ENCODE results near the gene COPS7A.

- TF ChIP-seq EZH2 (IDR thresholded peaks at IDR 0.05; ENCODE audit: insufficient read depth, poor library complexity, severe bottlenecking) (no peak), EZH2phosphoT487 (IDR thresholded peaks at IDR 0.05; ENCODE audit: insufficient read depth, low read depth) (no peak)
Measured at GRCh38 chr12:6769666-6770065, 45.8 kb downstream of the COPS7A start.
